HepG2 (cell line): ENCODE data around the gene ZNF628. TPM values are rescaled to one million over a fixed set of nuclear protein-coding genes. Genes with fewer than 3 reads are reported as not detected.

Experiments
- FLYWCH1 ChIP-seq: sonication (generic); formaldehyde crosslinking; IDR thresholded peaks from 2 replicates; pipeline ENCODE4 v1.8.1; 2023; ENCODE audit warnings: mild to moderate bottlenecking, missing genetic modification reagents
- LBX2 ChIP-seq: sonication (generic); formaldehyde crosslinking; IDR thresholded peaks from 2 replicates; pipeline ENCODE4 v1.5.0; 2020; ENCODE audit warnings: missing genetic modification reagents, mild to moderate bottlenecking, borderline replicate concordance
- NR2C2 ChIP-seq: sonication (generic); formaldehyde crosslinking; IDR thresholded peaks from 2 replicates; pipeline ENCODE4 v1.4.0; 2020; ENCODE audit warnings: missing genetic modification reagents, mild to moderate bottlenecking, moderate library complexity, borderline replicate concordance
- PPARG ChIP-seq: conservative IDR thresholded peaks from 2 replicates; pipeline ENCODE4 v1.6.1; 2016; ENCODE audit warnings: missing biosample characterization, missing genetic modification reagents
- SNAI1 ChIP-seq: sonication (generic); formaldehyde crosslinking; IDR thresholded peaks from 2 replicates; pipeline ENCODE4 v1.5.0; 2020; ENCODE audit warnings: mild to moderate bottlenecking, missing genetic modification reagents, borderline replicate concordance
- TFDP1 ChIP-seq: IDR thresholded peaks from 2 replicates; pipeline ENCODE4 v1.6.1; 2016; ENCODE audit warnings: missing compliant biosample characterization, missing genetic modification reagents, borderline replicate concordance
- THRA ChIP-seq: sonication (generic); formaldehyde crosslinking; IDR thresholded peaks from 2 replicates; pipeline ENCODE4 v1.4.0; 2020; ENCODE audit warnings: missing genetic modification reagents, borderline replicate concordance
- TIGD3 ChIP-seq: sonication (generic); formaldehyde crosslinking; IDR thresholded peaks from 2 replicates; pipeline ENCODE4 v1.5.1; 2020; ENCODE audit warnings: mild to moderate bottlenecking, missing genetic modification reagents, borderline replicate concordance
- TRIM24 ChIP-seq: sonication (generic); formaldehyde crosslinking; IDR thresholded peaks from 2 replicates; pipeline ENCODE4 v1.8.0; 2022; ENCODE audit warnings: mild to moderate bottlenecking, missing genetic modification reagents
- ZFP41 ChIP-seq: sonication (generic); formaldehyde crosslinking; IDR thresholded peaks from 2 replicates; pipeline ENCODE4 v1.4.0; 2020; ENCODE audit warnings: mild to moderate bottlenecking, missing genetic modification reagents, borderline replicate concordance
- ZIK1 ChIP-seq: sonication (generic); formaldehyde crosslinking; IDR thresholded peaks from 2 replicates; pipeline ENCODE4 v1.5.0; 2020; ENCODE audit warnings: mild to moderate bottlenecking, low read depth, missing genetic modification reagents, borderline replicate concordance
- ZNF24 ChIP-seq: fragments of 450-650 bp; IDR thresholded peaks from 2 replicates; pipeline ENCODE4 v1.6.1; 2017; ENCODE audit warnings: antibody characterized with exemption, mild to moderate bottlenecking
- ZNF407 ChIP-seq: sonication (generic); formaldehyde crosslinking; IDR thresholded peaks from one replicate; pipeline ENCODE4 v1.5.1; 2020; ENCODE audit warnings: mild to moderate bottlenecking, missing genetic modification reagents; ENCODE audit errors: not compliant biosample characterization
- ZNF484 ChIP-seq: sonication (generic); formaldehyde crosslinking; IDR thresholded peaks from 2 replicates; pipeline ENCODE4 v1.5.1; 2020; ENCODE audit warnings: mild to moderate bottlenecking, low read depth, missing genetic modification reagents, borderline replicate concordance
- ZNF567 ChIP-seq: sonication (generic); formaldehyde crosslinking; IDR thresholded peaks from 2 replicates; pipeline ENCODE4 v1.8.1; 2023; ENCODE audit warnings: mild to moderate bottlenecking, missing genetic modification reagents, borderline replicate concordance
- polyA plus RNA-seq, 8 experiments: library from polyadenylated mRNA; depleted of rRNA in 3 of 8; stranded (reverse) in 7 of 8; unstranded in 1 of 8; fragments of >200 nt; fragmentation: Illumina TruSeq in 4 of 8; extraction: Trizol in 4 of 8; gene quantifications; 2 replicates each; pipeline versions ENCODE4 v1.2.1 to v1.2.3, GENCODE V29; 2011 to 2016; ENCODE audit warnings: low read depth in 4 of 8, missing spikeins in 1 of 8, mixed read lengths in 1 of 8; ENCODE audit not compliant: insufficient read depth in 1 of 8
- total RNA-seq, 5 experiments: library from RNA; depleted of rRNA; stranded (reverse); fragments of >200 nt; fragmentation: Illumina TruSeq; extraction: Trizol; gene quantifications; 2 replicates each; pipeline ENCODE4 v1.2.3, GENCODE V29; 2016; ENCODE audit warnings: low read depth in 1 of 5

Gene ZNF628
- total and polyA plus RNA-seq, 2 of the 13 experiments (the other 11 are each of a cell fraction or from before 2014, with no cell fraction given), result 0.54 to 1.2 TPM

- TF ChIP-seq ZNF407 (CRISPR knock-in tag) (no peak), TFDP1 (CRISPR knock-in tag) (0 out of 2 replicates have a peak, but pooled peaks have one; percentile 33), FLYWCH1 (CRISPR knock-in tag) (no peak), SNAI1 (CRISPR knock-in tag) (no peak), TRIM24 (no peak), ZNF24 (no peak), ZNF567 (CRISPR knock-in tag) (no peak), THRA (CRISPR knock-in tag) (0 out of 2 replicates have a peak, but pooled peaks have one; percentile 24), ZFP41 (CRISPR knock-in tag) (no peak), PPARG (no peak), LBX2 (CRISPR knock-in tag) (no peak), ZIK1 (CRISPR knock-in tag) (no peak), ZNF484 (CRISPR knock-in tag) (no peak), TIGD3 (CRISPR knock-in tag) (no peak), NR2C2 (CRISPR knock-in tag) (no peak)
Observed at GRCh38 chr19:55467236-55468053, 9.0 kb upstream of the ZNF628 start (continued).
